ENCODE data around the gene CHST15.
A peak's percentile ranks its signal among the peaks of the same experiment; 100 is the strongest.

The CHST15 gene

GRCh38 chr10:124009231-124010015, 84.0 kb downstream of the CHST15 start:
- H3K4me3 Mint-ChIP-seq: no peak overlapping the region
- peaks cover 59% of the 10 kb centered on the region for H3K36me3 Mint-ChIP-seq (ENCODE audit: low read depth)
- H3K4me1 Mint-ChIP-seq: peaks cover 56% of the 10 kb centered on the region
- DNase-seq: no peak
- peaks cover 15% of the 10 kb centered on the region for H3K27me3 Mint-ChIP-seq (ENCODE audit: low read depth, poor library complexity)
- peaks cover 27% of the 10 kb centered on the region for H3K9me3 Mint-ChIP-seq
- TF ChIP-seq CTCF (IDR thresholded peaks at IDR 0.05): no peak
- no peak overlapping the region for H3K27ac Mint-ChIP-seq

GRCh38 chr10:124008681-124009080, 84.7 kb downstream of the CHST15 start:
- peaks cover 19% of the 10 kb centered on the region for H3K9me3 Mint-ChIP-seq
- no peak overlapping the region for H3K27ac Mint-ChIP-seq
- H3K4me1 Mint-ChIP-seq: peaks cover 59% of the 10 kb centered on the region
- TF ChIP-seq CTCF (IDR thresholded peaks at IDR 0.05): no peak
- H3K4me3 Mint-ChIP-seq: no peak overlapping the region
- peaks cover 52% of the 10 kb centered on the region for H3K36me3 Mint-ChIP-seq (ENCODE audit: low read depth)
- DNase-seq: no peak
- peaks cover 15% of the 10 kb centered on the region for H3K27me3 Mint-ChIP-seq (ENCODE audit: low read depth, poor library complexity)

GRCh38 chr10:124008187-124008586, 85.2 kb downstream of the CHST15 start:
- TF ChIP-seq CTCF (IDR thresholded peaks at IDR 0.05): no peak
- Mint-ChIP-seq H3K36me3 (ENCODE audit: low read depth) (peaks cover 47% of the 10 kb centered on the region), H3K27ac (no peak overlapping the region), H3K9me3 (peaks cover 14% of the 10 kb centered on the region), H3K27me3 (ENCODE audit: low read depth, poor library complexity) (peaks cover 15% of the 10 kb centered on the region), H3K4me1 (peaks cover 59% of the 10 kb centered on the region), H3K4me3 (no peak overlapping the region)
- no peak for DNase-seq

GRCh38 chr10:124007773-124008145, 85.6 kb downstream of the CHST15 start:
- no peak for TF ChIP-seq CTCF (IDR thresholded peaks at IDR 0.05)
- Mint-ChIP-seq H3K27me3 (ENCODE audit: low read depth, poor library complexity) (peaks cover 13% of the 10 kb centered on the region), H3K4me1 (peaks cover 59% of the 10 kb centered on the region), H3K4me3 (no peak overlapping the region), H3K36me3 (ENCODE audit: low read depth) (peaks cover 43% of the 10 kb centered on the region), H3K9me3 (peaks cover 10% of the 10 kb centered on the region), H3K27ac (no peak overlapping the region)
- no peak for DNase-seq

- Mint-ChIP-seq H3K27ac (peak overlapping the region; percentile 66), H3K36me3 (ENCODE audit: low read depth) (peaks cover 38% of the 10 kb centered on the region), H3K4me3 (peak overlapping the region; percentile 8), H3K9me3 (peaks cover 5% of the 10 kb centered on the region), H3K27me3 (ENCODE audit: low read depth, poor library complexity) (peaks cover 15% of the 10 kb centered on the region), H3K4me1 (peaks cover 59% of the 10 kb centered on the region)
- no peak for DNase-seq
- TF ChIP-seq CTCF (IDR thresholded peaks at IDR 0.05): no peak
Observed at GRCh38 chr10:124007102-124007772, 86.2 kb downstream of the CHST15 start.

Data from nephron progenitor cell (in vitro differentiated cells).